Hematopoietic multipotent progenitor cell (in vitro differentiated cells): ENCODE results near the gene TMEM147. TPM values are rescaled to one million over a fixed set of nuclear protein-coding genes. Genes with fewer than 3 reads are reported as not detected.

Source experiments
- DNase-seq, 3 donors: peaks; one replicate each; pipeline ENCODE4 v3.0.0-alpha.2; 2011 to 2015; ENCODE audit warnings: low read depth in 2 of 3, low spot score in 2 of 3
- total RNA-seq: library from RNA; depleted of rRNA; stranded (reverse); fragments of >200 nt; gene quantifications from one replicate; pipeline ENCODE4 v1.2.3, GENCODE V29; 2012

TMEM147 gene
- total RNA-seq, 1 donor, result 71.9 TPM

DNA sequence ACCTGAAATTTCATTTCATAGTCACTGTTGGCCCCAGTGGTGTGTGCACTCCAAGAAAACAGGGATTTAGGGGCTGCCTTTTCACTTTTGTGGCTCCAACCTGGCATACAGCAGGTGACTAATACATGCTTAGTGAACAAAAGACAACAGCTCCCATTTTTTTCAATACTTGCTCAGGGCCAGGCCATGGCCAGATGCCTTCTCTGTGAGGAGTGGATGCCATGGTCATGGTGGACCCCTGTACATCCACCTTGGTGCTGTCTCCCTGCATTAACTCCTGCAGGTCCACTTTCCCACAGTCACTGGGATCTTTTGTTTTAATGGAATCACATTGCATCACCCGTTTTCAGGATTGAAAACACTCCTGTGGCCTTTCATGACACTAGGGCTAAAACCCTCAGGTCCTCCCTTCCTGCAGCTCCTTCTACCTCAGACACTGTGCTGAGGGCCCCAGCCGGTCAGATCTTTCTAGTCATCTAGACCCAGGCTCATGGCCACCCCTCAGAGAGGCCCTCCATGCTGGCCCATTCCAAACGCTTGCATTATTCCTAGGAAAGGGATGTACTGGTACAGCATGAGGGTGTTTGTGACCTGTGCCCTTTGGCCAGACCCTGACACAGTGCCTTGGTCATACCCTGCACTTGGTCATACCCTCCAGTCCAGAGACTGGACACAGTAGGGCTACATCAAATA, 1.2 kb upstream of the TMEM147 start:
- no peak for DNase-seq

DNA sequence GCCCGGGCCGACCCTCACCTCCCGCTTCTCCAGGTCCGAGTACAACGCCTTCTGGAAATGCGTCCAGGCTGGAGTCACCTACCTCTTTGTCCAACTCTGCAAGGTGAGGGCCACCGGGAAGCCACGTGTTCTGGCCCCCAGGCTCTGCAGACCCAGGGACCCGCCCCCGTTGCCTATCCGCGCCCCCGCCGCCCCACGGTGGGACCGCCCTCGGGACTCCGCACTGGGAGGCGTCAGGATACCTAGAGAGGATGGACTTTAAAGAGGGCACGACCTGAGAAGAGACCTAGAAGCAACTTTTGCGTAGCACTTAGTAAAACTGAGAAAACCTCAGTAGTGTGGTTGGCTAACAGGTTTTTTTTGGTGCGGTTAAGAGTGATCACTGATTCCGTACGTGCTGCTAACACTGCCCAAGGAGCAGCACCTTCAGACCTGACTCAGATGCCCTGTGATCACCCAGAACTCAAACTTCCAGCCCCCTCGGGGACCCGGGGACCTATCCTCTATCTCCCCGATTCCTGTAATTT, 492 bp downstream of the TMEM147 start:
- DNase-seq, result peak in 1 of 3 donors; percentile 19

DNA sequence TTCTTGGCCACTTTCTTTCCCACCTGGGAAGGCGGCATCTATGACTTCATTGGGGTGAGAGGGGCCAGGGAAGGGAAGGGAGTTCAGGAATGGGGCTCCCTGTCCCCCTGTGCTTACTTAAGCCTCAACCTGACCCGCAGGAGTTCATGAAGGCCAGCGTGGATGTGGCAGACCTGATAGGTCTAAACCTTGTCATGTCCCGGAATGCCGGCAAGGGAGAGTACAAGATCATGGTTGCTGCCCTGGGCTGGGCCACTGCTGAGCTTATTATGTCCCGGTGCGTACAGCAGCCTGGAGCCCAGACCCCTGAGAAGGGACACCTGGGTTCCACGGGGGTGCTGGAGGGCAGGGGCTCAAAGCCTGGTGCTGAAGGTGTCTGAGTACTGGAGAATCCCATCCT, 1.1 kb downstream of the TMEM147 start:
- DNase-seq, result no peak

DNA sequence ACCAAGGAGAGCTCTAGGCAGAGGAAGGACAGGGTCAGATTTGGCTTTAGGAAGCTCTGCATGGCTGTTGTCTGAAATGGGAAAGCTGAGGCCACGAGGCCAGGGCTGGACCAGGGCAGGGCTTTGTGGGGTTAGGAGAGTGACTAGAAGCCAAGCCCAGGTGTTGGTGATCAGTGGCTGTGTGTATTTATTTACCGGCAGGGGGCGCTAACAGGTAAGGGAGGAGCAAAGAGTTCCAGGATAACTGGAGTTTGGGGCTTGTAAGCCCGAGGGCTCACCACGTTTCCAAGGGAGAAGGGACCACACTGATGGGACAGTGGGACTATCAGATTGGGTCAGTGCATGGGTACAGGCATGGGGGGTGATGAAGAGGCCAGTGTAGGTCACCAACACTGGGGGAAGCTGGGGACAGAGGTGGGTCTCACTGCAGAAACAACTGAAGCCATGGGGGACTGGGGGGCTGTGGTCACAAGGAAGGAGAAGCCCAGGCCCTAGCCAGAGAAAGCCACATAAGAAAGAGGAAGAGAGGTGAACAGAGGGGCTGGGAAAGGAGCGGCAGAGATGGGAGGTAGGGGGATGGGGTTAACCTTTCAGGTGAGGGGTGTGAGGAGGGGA, 3.9 kb downstream of the TMEM147 start:
- peak; percentile 52 to 85 (median 58) for DNase-seq

DNA sequence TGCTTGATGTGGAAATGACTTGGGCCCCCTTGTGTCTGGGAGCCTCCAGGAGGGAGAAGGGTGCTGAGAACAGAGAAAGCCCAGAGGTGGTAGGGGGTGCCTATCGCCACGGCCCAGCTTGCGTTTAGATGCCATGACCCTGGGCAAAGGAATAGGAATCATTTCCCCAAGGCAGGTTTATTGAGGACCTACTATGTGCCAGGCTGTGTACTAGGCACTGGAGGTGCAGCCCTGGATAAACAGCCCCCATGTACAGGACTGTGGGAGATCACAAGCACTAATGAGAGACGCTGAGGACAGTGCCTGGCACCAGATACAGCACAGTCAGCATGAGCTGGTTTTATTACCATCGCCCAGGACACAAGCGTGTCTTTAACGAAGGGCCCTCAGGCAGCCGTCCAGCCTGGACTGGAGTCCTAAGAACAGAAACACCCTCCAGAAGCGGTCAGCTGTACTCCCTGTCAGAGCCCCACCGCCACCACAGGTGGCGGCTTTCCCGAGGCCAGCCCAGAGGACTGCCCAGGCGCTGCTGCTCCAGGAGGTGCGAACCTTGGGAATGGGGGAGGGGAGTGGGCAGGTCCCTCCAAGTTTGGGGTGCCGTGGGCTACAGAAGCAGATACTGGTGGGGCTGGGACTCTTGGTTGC, 4.6 kb downstream of the TMEM147 start:
- no peak for DNase-seq

DNA sequence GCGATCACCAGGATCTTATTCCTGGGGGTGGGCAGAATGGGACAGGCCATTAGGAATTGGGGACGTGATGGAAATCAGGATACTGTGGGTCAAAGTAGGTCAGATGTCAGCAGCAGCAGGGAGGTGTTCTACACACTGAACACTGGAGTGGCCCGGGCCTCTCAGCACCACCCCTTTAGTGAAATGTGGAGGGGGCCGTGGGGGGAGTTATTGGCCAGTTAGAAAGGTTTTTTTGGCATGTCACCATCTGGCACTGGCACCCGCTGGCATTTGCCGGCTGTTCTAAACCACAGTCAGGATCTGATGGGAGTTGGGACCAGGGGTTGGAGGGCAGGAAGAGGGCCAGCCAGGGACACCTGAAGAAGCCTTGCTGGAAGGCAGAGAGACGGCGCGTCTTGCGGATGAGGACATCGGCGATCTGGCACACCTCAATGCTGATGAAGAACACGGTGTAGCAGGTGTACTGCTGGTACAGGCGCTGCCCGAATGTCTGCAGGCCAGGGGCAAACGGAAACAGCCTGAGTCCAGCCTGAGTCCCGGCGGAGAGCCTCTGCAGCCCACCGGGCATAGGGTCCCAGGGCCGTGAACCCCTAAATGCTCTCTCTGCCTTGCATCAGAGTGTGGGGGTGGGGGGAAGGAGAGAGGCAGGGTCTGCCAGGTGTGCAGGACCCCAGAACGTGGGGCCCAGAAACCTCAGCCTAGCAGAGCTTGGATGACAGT, 5.8 kb downstream of the TMEM147 start:
- no peak for DNase-seq

DNA sequence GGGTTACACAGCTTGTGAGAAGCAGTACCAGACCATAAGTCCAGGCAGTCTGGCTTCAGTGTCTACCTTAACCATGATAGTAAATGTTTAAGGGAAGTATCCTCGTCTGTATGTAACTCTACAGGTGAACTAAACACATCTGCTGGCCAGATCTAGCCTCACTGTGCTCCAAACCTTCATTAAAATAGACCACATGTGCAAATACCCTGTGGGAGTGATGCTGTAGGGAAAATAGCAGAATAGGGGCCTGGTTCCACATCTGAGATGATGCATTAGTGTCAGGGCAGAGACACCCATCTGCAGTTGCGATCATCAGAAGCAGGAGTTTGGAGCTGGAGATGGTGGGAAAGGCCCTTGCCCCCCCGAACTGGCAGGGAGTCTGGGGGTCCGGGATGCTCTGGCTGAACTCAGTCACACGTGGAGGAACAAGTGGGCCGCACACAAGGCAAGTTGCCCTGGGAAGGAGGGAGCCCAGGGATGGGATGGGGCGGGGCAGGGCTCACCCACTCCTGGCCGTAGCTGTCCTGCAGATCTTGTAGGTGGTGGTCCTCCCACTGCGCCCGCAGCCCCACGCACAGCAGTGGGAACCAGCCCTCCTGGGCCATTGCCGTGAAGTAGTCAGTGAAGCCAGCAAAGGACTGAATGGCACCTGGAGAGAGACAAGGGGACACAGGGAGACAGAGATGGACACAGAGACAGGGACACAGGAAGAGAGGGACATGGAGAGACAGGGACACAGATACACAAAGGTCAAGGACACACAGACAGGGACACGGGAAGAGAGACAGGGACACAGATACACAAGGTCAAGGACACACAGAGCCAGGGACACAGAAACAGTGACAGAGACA, 7.3 kb downstream of the TMEM147 start:
- no peak for DNase-seq

DNA sequence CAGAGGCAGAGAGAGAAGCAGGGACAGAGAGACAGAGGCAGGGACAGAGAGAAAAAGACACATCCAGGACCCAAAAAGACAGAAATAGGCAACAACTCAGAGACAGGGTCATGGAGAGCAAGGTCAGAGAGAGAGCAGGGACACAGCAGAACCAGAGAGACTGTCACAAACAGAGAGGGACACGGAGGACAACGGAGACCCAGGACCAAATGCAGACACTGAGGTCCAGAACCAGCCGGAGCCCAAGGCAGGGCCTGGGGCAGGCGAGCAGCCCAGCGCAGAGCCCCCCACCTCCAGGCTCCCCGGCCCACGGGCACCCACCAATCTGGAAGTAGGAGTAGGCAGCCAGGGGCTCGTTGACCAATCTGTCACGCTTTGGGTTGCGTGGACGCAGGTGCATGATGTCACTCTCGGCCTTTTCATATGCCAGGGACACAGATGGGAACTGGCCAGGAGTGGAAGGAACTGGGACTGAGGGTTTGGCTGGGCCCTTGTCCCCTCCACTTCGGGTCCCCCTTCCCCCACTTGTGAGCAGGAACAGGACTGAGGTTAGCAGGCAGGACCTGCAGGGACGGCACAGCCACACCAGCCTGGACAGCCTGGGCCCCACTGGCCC, 8.1 kb downstream of the TMEM147 start:
- DNase-seq, result no peak

DNA sequence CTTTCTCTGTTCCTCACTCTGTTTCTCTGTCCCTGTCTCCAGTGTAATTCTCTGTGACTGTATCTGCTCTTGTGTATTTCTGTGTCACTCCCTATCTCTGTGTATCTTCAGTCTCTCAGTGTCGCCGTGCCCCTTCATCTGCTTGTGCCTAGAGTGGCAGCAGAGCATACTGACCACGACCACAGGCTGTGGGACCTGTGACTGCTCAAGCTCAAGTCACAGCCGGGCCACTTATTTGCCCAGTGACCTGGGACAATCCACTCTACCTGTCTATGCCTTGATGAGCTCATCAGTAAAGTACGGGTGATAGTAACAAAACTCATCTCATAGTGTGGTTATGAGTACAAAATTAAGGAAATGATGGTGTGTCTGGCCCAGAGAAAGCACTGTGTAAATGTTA, 8.7 kb downstream of the TMEM147 start:
- no peak for DNase-seq

DNA sequence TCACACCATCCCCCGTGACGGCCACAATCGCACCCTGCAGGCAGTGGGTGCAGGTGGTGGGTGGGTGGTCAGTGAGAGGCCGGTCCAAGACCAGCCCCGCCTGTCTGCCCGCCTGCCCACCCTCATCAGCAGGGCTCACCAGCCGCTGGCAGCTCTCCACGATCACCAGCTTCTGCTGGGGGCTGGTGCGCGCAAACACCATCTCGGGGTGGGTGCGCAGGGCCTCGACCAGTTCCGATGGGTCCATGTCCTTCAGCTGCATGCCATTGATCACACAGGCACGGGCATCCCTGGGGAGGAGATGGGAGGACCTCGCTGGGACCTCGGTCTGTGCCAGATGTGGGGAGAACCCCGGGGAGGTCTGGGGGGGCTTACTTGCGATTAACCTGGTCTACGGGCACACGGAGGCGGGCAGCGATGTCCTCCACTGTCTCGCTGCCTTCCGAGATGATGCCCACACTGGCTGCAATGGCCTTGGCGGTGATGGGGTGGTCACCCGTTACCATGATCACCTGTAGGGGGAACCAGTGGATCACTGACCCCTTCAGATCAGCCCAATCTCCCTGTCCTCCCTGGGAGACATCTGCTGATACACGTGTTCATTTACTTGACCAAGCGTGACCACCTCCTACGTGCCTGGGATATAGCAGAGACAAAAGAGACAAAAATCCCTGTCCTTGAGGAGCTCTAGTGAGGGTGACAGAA, 10.0 kb downstream of the TMEM147 start:
- no peak for DNase-seq

DNA sequence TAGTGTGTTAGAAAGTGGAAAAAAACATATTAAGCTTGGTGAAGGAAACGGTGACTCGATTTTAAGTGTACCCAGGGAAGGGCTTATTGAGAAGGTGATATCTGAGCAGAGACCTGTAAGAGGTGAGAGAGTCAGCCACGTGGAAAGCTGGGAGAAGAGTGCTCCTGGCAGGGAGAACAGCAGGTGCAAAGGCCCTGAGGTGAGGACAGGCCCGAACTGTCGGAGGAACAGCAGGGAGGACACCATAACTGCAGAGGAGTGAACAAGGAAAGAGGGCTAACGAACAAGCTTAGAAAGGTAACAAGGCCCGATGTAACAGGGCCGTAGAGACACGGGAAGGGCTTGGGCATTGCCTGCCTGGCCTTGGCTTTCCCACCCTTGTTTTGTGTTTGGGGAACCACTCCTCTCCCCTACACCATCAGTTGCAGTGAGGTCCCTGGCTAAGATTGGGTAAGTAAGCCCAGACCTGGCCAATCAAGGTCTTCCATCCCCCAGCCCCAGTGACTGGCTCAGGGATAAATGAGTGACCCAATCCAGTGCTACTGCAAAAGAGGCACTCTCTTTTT, 10.7 kb downstream of the TMEM147 start:
- no peak for DNase-seq

DNA sequence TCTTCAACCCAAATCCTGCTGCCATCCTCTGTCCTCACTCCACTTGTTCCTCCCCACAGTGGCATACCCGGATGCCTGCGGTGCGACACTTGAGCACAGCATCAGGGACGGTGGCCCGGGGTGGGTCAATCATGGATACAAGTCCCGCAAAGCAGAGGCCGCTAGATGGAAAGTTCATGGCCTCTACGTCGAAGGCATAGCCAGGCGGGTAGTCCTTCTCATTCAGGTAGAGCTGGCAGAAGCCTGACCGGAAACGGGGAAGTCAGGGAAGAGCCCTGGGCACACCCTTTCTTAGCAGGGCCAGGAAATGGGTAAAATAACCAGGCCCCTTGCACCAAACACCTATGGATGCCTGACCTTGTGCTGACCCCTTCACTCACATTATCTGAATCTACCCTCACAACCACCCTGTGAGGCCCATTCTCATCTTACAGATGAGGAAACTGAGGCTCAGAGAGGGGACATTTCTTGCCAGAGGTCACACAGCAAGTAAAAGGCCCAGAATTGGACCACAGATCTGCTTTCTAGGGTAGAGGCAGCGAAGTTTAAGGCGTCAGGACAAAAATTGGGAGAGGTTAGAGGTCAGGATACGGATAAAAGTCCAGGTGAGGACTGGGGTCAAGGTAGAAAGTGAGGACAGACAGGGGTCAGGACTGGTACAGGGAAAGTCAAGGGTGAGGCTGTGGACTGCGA, 11.6 kb downstream of the TMEM147 start:
- DNase-seq, result no peak

DNA sequence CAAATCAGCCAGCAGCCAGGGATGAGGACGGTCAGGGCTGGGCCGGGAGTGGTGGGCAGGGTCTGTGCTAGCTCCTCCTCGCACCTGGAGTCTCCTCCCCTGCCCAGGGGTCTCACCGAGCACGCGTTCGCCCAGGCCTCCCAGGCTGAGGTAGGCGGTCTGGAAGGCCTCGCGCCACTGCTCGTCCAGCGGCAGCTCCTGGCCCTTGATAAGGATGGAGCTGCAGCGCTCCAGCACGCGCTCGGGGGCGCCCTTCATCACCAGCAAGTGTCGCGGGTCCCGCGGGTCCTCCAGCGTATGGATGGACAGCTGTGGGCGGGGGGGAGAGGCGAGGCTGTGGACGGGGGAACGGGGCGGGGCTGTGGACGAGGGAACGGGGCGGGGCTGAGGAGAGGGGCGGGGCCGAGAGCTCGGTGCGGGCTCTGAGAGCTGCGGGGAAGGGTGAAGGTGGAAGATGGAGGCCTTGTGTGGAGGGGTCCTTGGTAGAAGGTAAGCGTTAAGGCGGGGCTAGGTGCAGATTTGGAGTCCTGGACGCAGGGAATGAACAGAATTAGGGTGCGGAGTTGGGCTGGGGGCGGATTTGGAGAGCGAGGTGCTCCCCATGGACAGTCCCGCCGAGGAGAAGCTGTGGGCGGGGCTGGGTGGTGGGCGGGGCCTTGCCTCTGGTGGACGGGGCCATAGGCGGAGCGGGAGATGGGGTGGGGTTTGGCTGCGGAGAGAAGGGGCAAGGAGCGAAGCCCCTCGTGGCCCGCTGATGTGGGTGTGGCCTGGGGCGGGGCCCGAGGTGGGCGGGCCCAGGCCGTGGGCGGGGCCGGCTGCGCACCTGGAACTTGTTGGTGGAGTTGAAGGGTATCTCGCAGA, 12.3 kb downstream of the TMEM147 start:
- peak in 2 of 3 donors; percentile 72 to 80 for DNase-seq

DNA sequence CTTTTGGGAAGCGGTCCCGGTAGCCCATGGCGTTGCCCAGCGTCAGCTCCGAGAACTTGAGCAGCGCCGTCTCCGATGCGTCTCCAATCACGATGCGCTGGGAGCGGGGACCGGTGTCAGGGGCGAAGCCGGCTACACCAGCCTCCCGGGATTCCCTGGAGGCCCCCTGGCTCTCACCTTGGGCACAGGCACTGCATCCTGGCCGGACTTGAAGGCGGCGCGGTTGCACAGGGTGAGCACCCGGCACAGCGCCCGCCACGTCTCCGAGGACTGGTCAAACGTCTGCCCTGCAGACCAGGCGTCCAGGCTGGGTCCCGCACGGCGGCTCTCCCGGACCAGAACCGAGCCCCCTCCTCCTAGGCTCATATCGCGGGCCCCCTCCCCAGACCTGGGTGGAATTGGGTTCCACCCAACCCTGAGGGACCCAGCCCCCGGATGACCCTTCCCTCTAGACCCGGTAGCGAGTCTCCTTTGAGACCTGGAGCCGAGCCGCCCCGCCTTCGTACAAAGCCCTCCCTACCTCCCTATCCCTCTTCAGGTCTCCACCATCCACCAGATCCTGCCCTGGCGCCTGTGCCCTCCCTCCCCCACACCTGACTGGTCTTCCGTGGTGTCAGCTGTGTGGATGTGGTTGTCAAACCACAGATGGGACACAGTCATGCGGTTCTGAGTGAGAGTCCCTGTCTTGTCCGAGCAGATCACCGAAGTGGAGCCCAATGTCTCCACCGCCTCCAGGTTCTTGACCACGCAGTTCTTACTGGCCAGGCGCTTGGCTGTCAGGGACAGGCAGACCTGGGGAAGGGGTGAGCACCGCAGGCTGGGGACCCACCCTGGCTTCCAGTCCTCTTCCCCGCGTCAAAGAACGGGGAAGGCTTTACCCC, 13.2 kb downstream of the TMEM147 start:
- DNase-seq, result no peak

DNA sequence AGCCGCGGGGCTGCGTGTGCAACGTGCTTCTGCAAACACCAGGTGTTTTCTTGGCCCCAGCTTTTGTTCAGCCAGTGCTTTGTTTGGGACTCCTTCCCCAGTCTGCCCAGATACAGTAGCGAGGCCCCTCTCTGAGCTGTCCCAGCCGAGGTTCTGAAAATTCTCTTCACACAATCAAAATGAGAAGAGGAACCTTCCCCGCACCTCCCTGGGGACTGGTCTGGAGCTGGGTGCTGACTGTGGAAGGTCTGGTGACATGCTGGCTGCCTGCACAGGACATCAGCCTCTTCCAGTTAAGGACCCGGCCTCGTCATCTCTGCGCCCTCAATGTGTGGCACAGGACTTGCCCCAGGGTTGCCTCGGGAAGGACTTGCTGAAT, 13.8 kb downstream of the TMEM147 start:
- peak in 2 of 3 donors; percentile 14 to 44 for DNase-seq

DNA sequence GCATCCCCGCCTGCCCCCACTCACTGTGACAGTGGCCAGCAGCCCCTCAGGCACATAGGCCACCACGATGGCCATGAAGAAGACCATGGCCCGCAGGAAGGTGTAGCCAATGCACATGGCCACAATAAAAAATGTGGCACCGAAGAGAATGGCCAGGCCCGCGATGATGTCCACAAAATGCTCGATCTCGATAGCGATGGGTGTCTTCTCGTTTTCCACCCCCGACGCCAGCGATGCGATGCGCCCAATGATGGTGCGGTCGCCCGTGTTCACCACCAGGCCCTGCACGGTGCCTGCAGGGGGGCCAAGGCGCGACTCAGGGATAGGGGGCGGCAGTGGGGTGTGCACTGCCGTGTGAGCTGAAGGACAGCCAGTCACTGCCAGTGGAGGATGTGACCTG, 14.4 kb downstream of the TMEM147 start:
- DNase-seq, result no peak
